HFF-Myc (cell line): Measurements from ENCODE around the gene ICE1.
"Not testable (repeated sequence)": the region's sequence is repeated elsewhere in the genome, so short reads cannot be mapped to it uniquely, and the experiment has no call there.

Experiments used
- DNase-seq: peaks from one replicate; pipeline ENCODE4 v3.0.0-alpha.2; 2011; ENCODE audit warnings: low read depth; ENCODE audit errors: extremely low read depth
- H3K4me3 ChIP-seq: replicated peaks from 2 replicates; pipeline ENCODE4 v1.5.1; 2011; ENCODE audit warnings: low read depth, mild to moderate bottlenecking, control low read depth, low read length
- TF ChIP-seq, protein P1 (sequence below): IDR thresholded peaks from 2 replicates; pipeline ENCODE4 v1.5.1; 2012; ENCODE audit warnings: mild to moderate bottlenecking, low read depth, low read length, control low read depth; ENCODE audit errors: missing control alignments

Gene ICE1

DNA sequence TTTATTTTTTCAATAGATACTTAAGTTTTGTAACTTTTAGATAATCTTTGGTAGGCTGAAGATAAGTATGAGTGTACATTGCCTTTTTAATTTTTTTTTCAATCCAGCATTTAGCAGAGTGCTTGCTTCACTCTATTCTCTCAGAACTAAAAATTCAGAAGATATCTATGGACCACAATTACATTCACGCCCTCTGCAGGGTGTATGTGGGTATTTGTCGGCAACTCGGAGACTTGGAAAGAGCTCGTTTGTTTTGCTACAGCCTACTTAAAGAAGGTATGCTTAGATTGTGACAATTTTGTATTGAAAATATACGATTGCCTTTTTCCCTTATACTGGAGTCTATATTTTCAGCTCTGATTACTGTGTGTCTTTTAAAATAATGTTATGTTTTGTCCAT lies 43.8 kb downstream of the ICE1 start:
- no peak for DNase-seq
- H3K4me3 ChIP-seq = no peak overlapping the region
- TF ChIP-seq, protein P1, sequence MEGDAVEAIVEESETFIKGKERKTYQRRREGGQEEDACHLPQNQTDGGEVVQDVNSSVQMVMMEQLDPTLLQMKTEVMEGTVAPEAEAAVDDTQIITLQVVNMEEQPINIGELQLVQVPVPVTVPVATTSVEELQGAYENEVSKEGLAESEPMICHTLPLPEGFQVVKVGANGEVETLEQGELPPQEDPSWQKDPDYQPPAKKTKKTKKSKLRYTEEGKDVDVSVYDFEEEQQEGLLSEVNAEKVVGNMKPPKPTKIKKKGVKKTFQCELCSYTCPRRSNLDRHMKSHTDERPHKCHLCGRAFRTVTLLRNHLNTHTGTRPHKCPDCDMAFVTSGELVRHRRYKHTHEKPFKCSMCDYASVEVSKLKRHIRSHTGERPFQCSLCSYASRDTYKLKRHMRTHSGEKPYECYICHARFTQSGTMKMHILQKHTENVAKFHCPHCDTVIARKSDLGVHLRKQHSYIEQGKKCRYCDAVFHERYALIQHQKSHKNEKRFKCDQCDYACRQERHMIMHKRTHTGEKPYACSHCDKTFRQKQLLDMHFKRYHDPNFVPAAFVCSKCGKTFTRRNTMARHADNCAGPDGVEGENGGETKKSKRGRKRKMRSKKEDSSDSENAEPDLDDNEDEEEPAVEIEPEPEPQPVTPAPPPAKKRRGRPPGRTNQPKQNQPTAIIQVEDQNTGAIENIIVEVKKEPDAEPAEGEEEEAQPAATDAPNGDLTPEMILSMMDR = no peak

DNA sequence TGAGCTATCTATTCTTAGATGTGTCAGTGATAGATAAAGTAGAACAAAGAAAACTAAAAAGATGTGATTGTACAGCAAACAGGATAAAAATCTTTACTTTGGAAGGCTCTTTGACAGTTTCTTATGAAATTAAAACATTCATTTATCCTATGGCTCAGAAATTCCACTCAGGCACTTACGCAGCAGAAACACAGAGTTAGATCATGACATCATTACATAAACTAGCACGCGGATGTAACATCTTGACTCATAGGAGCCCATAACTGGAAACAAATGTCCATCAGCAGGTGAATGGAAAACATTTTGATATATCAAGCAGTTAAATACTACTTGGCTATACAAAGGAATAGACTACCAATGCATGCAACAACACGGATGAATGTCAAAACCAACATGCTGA lies 45.3 kb downstream of the ICE1 start:
- no peak overlapping the region for H3K4me3 ChIP-seq
- TF ChIP-seq, protein P1 = no peak
- no peak for DNase-seq

DNA sequence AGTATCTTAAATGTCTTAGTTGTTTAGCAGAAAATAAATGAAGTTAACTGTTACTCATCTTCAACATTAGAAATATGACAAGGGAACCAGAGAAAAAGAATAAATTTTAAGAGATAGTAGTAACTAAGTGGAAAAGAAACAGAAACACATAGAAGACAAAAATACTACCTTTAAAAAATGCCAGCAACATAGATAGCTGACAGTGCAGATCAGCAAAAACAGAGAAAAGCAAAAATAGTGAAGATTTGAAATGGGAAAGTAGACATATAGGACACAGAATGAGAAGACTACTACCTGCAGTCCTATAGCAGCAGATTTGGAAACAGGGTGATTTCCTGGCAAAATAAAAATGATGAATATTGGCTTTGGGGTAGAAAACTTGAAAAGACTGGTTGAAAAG lies 48.5 kb downstream of the ICE1 start:
- TF ChIP-seq, protein P1 = no peak
- DNase-seq = no peak
- H3K4me3 ChIP-seq = no peak overlapping the region

DNA sequence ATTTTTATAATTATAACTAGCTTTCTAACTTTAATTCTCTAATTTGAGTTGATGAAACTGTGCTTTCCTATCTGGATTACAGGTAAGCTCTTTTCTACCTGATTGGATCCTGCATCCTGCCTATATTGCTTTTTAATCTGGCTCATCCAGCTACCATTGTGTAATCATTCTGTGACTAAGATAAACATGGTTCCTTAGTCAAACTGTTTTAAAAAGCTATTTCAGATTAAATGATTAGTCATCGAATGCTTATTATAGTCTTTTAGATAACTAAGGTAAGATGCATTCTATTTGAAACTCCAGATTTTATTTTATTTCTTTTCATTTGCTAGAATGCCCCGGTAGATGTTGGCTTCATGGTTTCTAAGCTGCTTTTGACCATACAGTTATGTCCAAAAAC lies 50.7 kb downstream of the ICE1 start:
- TF ChIP-seq, protein P1 = no peak
- DNase-seq = no peak
- no peak overlapping the region for H3K4me3 ChIP-seq

DNA sequence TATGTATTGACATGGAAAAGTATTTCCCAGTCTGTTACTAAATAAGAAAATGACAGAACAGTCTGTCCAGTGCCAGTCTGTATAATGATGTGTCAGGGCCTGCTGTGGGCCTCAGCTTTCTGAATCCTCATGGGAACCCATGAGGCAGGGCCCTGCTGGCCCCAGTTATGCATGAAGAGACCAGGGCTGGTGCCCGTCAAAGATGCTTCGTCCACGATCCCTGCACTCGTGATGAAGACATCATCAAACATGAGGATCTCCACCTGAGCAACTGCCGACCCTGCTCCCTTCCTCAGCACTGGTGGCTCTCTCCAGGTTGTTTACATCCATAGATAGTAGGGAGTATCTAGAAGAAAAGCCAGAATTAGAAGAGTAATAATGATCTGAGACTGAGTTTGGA lies 52.5 kb downstream of the ICE1 start:
- DNase-seq = no peak
- TF ChIP-seq, protein P1 = no peak
- H3K4me3 ChIP-seq = no peak overlapping the region

DNA sequence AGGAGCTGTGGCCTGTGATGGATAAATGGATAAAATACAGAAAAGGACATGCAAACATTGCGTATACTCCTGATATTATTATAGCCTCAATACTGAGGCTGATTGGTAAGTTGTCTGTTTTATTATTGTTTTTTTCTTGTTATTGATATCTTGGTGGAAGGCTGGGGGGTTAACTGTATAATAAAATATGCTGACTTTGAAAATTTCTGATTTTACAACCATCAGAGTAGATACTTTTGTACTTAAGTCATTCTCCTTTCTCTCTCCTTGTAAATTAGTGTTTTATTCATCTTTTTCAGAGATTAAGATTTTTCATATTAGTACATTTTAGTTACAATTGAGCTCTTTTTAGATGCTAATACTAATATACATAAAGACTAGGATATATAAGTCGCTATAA lies 53.5 kb downstream of the ICE1 start:
- no peak for DNase-seq
- TF ChIP-seq, protein P1 = no peak
- no peak overlapping the region for H3K4me3 ChIP-seq

GRCh38 chr5:5479578-5479977 lies 57.1 kb downstream of the ICE1 start:
- not testable (repeated sequence) for DNase-seq

More at GRCh38 chr5:5479578-5479977, 57.1 kb downstream of the ICE1 start:
- not testable (repeated sequence) for H3K4me3 ChIP-seq
